Measurements from ENCODE around the gene TASOR2. TPM values are rescaled to one million over a fixed set of nuclear protein-coding genes. Genes with fewer than 3 reads are reported as not detected.
A peak's percentile ranks its signal among the peaks of the same experiment; 100 is the strongest.

Gene TASOR2
- total and polyA plus RNA-seq, 9 of the 15 experiments (the other 6 are each of a cell fraction or from before 2014, with no cell fraction given): 12.7 to 75.3 (median 52.3) TPM

DNA sequence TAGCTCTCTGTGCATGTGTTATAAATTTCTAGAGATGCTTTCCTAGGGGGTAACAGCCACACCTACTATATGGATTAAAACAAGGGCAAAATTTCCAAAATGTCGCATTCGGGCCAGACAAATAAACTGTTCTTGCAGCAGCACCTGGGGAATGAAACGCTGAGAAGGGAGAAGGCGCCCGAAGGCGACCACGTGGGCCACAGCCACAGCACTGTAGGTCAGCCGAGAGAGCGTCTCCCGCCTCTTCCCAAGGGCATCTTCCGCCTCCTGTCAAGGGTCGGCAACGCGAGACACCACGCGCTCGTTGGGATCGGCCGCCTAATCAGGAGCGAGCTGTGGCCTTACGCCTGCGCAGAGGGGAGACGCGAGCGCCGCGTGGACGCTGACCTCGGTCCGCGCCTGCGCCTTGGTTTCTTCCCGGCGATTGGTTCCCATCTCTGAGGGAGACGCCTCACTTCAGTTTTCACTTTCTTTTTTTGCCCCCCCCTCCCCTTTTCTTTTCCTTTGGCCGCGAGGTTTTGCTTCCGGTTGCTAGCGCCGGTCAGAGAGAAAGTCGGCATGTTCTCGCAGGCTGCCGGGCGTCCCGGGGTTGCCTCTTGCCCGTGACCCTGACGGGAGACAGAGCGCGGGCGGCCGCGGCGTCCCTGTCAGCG is at the start of gene TASOR2 (continued):
- TF ChIP-seq, protein P1, sequence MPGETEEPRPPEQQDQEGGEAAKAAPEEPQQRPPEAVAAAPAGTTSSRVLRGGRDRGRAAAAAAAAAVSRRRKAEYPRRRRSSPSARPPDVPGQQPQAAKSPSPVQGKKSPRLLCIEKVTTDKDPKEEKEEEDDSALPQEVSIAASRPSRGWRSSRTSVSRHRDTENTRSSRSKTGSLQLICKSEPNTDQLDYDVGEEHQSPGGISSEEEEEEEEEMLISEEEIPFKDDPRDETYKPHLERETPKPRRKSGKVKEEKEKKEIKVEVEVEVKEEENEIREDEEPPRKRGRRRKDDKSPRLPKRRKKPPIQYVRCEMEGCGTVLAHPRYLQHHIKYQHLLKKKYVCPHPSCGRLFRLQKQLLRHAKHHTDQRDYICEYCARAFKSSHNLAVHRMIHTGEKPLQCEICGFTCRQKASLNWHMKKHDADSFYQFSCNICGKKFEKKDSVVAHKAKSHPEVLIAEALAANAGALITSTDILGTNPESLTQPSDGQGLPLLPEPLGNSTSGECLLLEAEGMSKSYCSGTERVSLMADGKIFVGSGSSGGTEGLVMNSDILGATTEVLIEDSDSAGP (CRISPR knock-in tag; IDR thresholded peaks at IDR 0.05): peak; percentile 30; the same call in 1 of the 2 replicates
- TF ChIP-seq NFYB (IDR thresholded peaks at IDR 0.05; ENCODE audit: extremely low read depth, insufficient read length) (no peak), HNRNPUL1 (IDR thresholded peaks at IDR 0.05; ENCODE audit: low read length) (no peak), ZNF778 (CRISPR knock-in tag; IDR thresholded peaks at IDR 0.05) (no peak), EP300 (IDR thresholded peaks at IDR 0.05; ENCODE audit: low read length) (no peak), RAD21 (CRISPR knock-in tag; conservative IDR thresholded peaks at IDR 0.05 in 1 of 2, IDR thresholded peaks at IDR 0.05 in 1 of 2) (no peak), NFXL1 (CRISPR knock-in tag; IDR thresholded peaks at IDR 0.05) (0 out of 2 replicates have a peak, but pooled peaks have one; percentile 42), MXI1 (IDR thresholded peaks at IDR 0.05; ENCODE audit: low read depth, low read length) (no peak), TRIM24 (IDR thresholded peaks at IDR 0.05) (peak in 1 of 2 experiments; percentile 74; a peak in 3 of 4 replicates), ZNF699 (CRISPR knock-in tag; IDR thresholded peaks at IDR 0.05; ENCODE audit: insufficient replicate concordance) (no peak), GTF2A2 (tag; IDR thresholded peaks at IDR 0.05) (0 out of 2 replicates have a peak, but pooled peaks have one; percentile 49), ZNF347 (CRISPR knock-in tag; IDR thresholded peaks at IDR 0.05; ENCODE audit: low read depth) (no peak), ETS2 (tag; IDR thresholded peaks at IDR 0.05; ENCODE audit: borderline replicate concordance, poor library complexity, severe bottlenecking) (no peak), ZNF830 (CRISPR knock-in tag; IDR thresholded peaks at IDR 0.05) (no peak), ZNF717 (CRISPR knock-in tag; IDR thresholded peaks at IDR 0.05) (no peak), OTX1 (CRISPR knock-in tag; IDR thresholded peaks at IDR 0.05) (peak; percentile 57; the same call in 1 of the 2 replicates), ZNF445 (CRISPR knock-in tag; IDR thresholded peaks at IDR 0.05; ENCODE audit: low read depth) (no peak)
- TF ChIP-seq, protein P2, sequence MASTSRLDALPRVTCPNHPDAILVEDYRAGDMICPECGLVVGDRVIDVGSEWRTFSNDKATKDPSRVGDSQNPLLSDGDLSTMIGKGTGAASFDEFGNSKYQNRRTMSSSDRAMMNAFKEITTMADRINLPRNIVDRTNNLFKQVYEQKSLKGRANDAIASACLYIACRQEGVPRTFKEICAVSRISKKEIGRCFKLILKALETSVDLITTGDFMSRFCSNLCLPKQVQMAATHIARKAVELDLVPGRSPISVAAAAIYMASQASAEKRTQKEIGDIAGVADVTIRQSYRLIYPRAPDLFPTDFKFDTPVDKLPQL (IDR thresholded peaks at IDR 0.05; ENCODE audit: extremely low read depth, insufficient read length): no peak
- TF ChIP-seq, protein P3, sequence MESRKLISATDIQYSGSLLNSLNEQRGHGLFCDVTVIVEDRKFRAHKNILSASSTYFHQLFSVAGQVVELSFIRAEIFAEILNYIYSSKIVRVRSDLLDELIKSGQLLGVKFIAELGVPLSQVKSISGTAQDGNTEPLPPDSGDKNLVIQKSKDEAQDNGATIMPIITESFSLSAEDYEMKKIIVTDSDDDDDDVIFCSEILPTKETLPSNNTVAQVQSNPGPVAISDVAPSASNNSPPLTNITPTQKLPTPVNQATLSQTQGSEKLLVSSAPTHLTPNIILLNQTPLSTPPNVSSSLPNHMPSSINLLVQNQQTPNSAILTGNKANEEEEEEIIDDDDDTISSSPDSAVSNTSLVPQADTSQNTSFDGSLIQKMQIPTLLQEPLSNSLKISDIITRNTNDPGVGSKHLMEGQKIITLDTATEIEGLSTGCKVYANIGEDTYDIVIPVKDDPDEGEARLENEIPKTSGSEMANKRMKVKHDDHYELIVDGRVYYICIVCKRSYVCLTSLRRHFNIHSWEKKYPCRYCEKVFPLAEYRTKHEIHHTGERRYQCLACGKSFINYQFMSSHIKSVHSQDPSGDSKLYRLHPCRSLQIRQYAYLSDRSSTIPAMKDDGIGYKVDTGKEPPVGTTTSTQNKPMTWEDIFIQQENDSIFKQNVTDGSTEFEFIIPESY (CRISPR knock-in tag; IDR thresholded peaks at IDR 0.05): peak; percentile 92
- TF ChIP-seq, protein P4, sequence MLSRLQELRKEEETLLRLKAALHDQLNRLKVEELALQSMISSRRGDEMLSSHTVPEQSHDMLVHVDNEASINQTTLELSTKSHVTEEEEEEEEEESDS (CRISPR knock-in tag; IDR thresholded peaks at IDR 0.05): no peak

All from K562 (cell line).